DOHH2 (cell line): ENCODE results near the gene HS3ST5.

ENCODE experiments used
- H3F3A ChIP-seq: fragments of 200-600 bp; sonication (generic), shearing (Covaris generic); 2 replicates; pipeline ENCODE4 v1.6.0; 2016; ENCODE audit warnings: antibody characterized with exemption, mild to moderate bottlenecking; ENCODE audit not compliant: control insufficient read depth, insufficient read depth
- H3K27ac ChIP-seq: fragments of 200-600 bp; sonication (generic); 2 replicates; pipeline ENCODE4 v1.5.1; 2014; ENCODE audit warnings: low read depth, mild to moderate bottlenecking, low read length, moderate library complexity
- H3K27me3 ChIP-seq: fragments of 200-600 bp; sonication (generic); 2 replicates; pipeline ENCODE4 v1.6.1; 2014; ENCODE audit warnings: mild to moderate bottlenecking, low read length, mixed read lengths; ENCODE audit not compliant: control insufficient read depth
- H3K36me3 ChIP-seq: fragments of 200-600 bp; sonication (generic); 2 replicates; pipeline ENCODE4 v1.6.1; 2014; ENCODE audit warnings: mild to moderate bottlenecking, low read length, moderate library complexity, mixed read lengths; ENCODE audit not compliant: control insufficient read depth
- H3K4me1 ChIP-seq: fragments of 200-600 bp; sonication (generic); 2 replicates; pipeline ENCODE4 v1.6.1; 2014; ENCODE audit warnings: mild to moderate bottlenecking, low read length, mixed read lengths; ENCODE audit not compliant: control insufficient read depth
- H3K4me2 ChIP-seq: fragments of 200-600 bp; sonication (generic); 2 replicates; pipeline ENCODE4 v1.6.0; 2014; ENCODE audit warnings: mild to moderate bottlenecking, low read length, moderate library complexity
- H3K4me3 ChIP-seq: fragments of 200-600 bp; sonication (generic); 2 replicates; pipeline ENCODE4 v1.5.1; 2014; ENCODE audit warnings: mild to moderate bottlenecking, low read length, mixed read lengths
- H3K79me2 ChIP-seq: fragments of 200-600 bp; sonication (generic); 2 replicates; pipeline ENCODE4 v1.6.1; 2014; ENCODE audit warnings: mild to moderate bottlenecking, low read length, mixed read lengths; ENCODE audit not compliant: control insufficient read depth
- H3K9me2 ChIP-seq: fragments of 200-600 bp; sonication (generic); replicated peaks from 2 replicates; pipeline ENCODE4 v1.6.1; 2014; ENCODE audit warnings: mild to moderate bottlenecking, low read length, mixed read lengths; ENCODE audit not compliant: control insufficient read depth
- H3K9me3 ChIP-seq: fragments of 200-600 bp; sonication (generic); 2 replicates; pipeline ENCODE4 v1.6.1; 2014; ENCODE audit warnings: antibody characterized with exemption, low read length, mixed read lengths; ENCODE audit not compliant: control insufficient read depth, insufficient read depth
- H4K20me1 ChIP-seq: fragments of 200-600 bp; sonication (generic); 2 replicates; pipeline ENCODE4 v1.6.0; 2014; ENCODE audit warnings: low read depth, mild to moderate bottlenecking, antibody characterized with exemption, low read length, moderate library complexity; ENCODE audit not compliant: control insufficient read depth, insufficient read depth
- EZH2phosphoT487 ChIP-seq: fragments of 200-600 bp; sonication (generic); IDR thresholded peaks from 2 replicates; pipeline ENCODE4 v1.6.1; 2017; ENCODE audit warnings: borderline replicate concordance, mild to moderate bottlenecking, antibody characterized with exemption, low read length, moderate library complexity, mixed read lengths
- TF ChIP-seq, protein P1 (sequence below): fragments of 200-600 bp; sonication (generic); IDR thresholded peaks from one replicate; pipeline ENCODE4 v1.5.1; 2014; ENCODE audit warnings: antibody characterized with exemption, mild to moderate bottlenecking, low read depth, low read length; ENCODE audit not compliant: poor library complexity, severe bottlenecking

HS3ST5 gene

DNA sequence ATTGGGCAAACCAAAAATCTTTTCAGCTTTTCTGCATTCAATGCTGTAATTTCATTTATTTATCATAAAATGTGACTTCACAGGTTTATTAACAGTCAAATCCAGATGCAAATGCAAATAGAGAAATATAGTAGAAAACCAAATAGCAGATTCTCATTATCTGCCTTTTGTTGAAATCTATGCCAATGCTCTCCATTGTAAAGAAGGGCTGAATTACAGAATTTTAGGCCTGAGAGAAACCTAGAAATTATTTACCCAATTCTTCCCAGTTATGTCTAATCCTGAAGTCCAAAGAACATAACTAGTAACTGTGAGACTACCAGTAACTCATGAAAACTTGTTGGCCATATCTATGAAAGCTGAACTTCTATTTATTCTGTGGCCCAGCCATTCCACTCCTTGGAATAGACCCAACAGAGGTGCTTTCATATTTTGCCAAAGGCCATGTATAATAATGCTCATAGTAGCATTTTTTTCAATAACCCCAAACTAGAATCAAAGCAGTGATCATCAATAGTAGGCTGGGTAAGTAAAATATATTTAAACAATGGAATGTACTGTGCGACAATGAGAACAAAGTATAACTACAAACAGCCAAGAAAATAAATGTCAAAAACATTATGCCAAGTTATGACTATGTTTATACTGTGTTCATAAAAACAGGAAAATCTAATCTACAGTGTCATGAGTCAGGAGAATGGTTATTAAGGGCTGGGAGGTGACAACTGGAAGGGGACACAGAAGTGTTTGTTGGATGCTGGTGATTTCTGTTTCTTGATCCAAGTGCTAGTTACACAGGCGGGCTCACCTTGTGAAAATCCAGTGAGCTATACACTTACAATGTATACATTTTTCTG is 183.8 kb downstream of the HS3ST5 start:
- H3K27ac ChIP-seq: no peak overlapping the region
- H3K36me3 ChIP-seq: no peaks in the 10 kb centered on the region
- no peak overlapping the region for H3K4me2 ChIP-seq
- no peaks in the 10 kb centered on the region for H3F3A ChIP-seq
- no peak overlapping the region for H3K4me3 ChIP-seq
- no peaks in the 10 kb centered on the region for H4K20me1 ChIP-seq
- no peaks in the 10 kb centered on the region for H3K79me2 ChIP-seq
- H3K27me3 ChIP-seq: no peaks in the 10 kb centered on the region
- H3K9me2 ChIP-seq: no peaks in the 10 kb centered on the region
- TF ChIP-seq EZH2phosphoT487: no peak
- TF ChIP-seq, protein P1, sequence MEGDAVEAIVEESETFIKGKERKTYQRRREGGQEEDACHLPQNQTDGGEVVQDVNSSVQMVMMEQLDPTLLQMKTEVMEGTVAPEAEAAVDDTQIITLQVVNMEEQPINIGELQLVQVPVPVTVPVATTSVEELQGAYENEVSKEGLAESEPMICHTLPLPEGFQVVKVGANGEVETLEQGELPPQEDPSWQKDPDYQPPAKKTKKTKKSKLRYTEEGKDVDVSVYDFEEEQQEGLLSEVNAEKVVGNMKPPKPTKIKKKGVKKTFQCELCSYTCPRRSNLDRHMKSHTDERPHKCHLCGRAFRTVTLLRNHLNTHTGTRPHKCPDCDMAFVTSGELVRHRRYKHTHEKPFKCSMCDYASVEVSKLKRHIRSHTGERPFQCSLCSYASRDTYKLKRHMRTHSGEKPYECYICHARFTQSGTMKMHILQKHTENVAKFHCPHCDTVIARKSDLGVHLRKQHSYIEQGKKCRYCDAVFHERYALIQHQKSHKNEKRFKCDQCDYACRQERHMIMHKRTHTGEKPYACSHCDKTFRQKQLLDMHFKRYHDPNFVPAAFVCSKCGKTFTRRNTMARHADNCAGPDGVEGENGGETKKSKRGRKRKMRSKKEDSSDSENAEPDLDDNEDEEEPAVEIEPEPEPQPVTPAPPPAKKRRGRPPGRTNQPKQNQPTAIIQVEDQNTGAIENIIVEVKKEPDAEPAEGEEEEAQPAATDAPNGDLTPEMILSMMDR: no peak
- no peaks in the 10 kb centered on the region for H3K9me3 ChIP-seq
- no peaks in the 10 kb centered on the region for H3K4me1 ChIP-seq

DNA sequence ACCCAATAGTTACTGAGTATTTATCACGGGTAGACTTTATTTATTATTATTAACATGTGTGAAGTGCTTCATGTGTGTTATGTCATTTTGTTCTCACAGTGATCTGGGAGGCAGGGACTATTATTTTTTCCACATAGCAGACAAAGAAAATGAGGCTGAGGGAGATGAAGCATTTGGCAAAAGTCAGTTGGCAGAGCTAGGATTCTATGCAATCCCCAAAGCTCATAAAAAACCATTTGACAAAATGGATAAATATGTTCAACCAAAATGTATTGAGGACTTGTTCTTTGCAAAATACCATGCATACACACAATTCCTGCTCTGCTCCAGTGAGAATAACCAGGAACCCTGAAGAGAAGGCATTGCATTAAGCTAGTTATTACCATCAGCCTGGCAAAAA is 184.4 kb downstream of the HS3ST5 start:
- H3F3A ChIP-seq: no peaks in the 10 kb centered on the region
- H3K4me3 ChIP-seq: no peak overlapping the region
- no peak overlapping the region for H3K4me2 ChIP-seq
- no peak overlapping the region for H3K27ac ChIP-seq
- no peaks in the 10 kb centered on the region for H4K20me1 ChIP-seq
- H3K79me2 ChIP-seq: no peaks in the 10 kb centered on the region
- no peaks in the 10 kb centered on the region for H3K9me3 ChIP-seq
- H3K4me1 ChIP-seq: no peaks in the 10 kb centered on the region
- H3K27me3 ChIP-seq: no peaks in the 10 kb centered on the region
- H3K9me2 ChIP-seq: no peaks in the 10 kb centered on the region
- H3K36me3 ChIP-seq: no peaks in the 10 kb centered on the region
- TF ChIP-seq, protein P1: no peak
- TF ChIP-seq EZH2phosphoT487: no peak

DNA sequence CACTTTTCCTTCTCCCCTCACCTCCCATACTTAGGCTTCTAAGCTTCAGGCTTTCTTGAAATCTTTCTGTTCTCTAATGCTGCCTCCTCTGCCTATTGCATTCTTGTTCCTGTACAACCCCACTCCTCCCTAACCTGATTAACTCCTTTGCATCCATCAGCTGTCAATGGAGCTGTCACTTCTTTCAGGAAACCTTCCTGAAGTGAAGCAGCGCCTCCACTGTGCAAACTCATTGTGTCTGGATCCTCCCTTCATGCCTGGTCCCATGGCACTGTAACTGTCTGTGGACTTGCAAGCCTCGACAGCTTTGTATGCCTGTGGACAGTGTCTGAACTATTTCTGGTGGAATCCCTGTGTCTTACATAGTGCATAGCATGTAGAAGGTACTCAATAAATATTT is 185.0 kb downstream of the HS3ST5 start:
- Histone ChIP-seq H3K4me1 (no peaks in the 10 kb centered on the region), H4K20me1 (no peaks in the 10 kb centered on the region), H3K27me3 (no peaks in the 10 kb centered on the region), H3K27ac (no peak overlapping the region), H3F3A (no peaks in the 10 kb centered on the region), H3K9me2 (no peaks in the 10 kb centered on the region), H3K4me2 (no peak overlapping the region), H3K4me3 (no peak overlapping the region), H3K9me3 (no peaks in the 10 kb centered on the region), H3K79me2 (no peaks in the 10 kb centered on the region), H3K36me3 (no peaks in the 10 kb centered on the region)
- TF ChIP-seq, protein P1: no peak
- TF ChIP-seq EZH2phosphoT487: no peak
